Trophoblast cell (in vitro differentiated cells and primary cell): Measurements from ENCODE around the gene BARHL1.

Experiments
- DNase-seq, 2 donors: peaks; one replicate each; pipeline ENCODE4 v3.0.0-alpha.2; 2016
- H2AFZ ChIP-seq: 2 replicates; pipeline ENCODE4 v1.6.1; 2013; ENCODE audit warnings: low read length, moderate library complexity, mild to moderate bottlenecking; ENCODE audit not compliant: insufficient read depth, poor library complexity
- H2AK5ac ChIP-seq: 2 replicates; pipeline ENCODE4 v1.6.1; 2013; ENCODE audit warnings: mild to moderate bottlenecking, low read length
- H2BK120ac ChIP-seq: 2 replicates; pipeline ENCODE4 v1.6.1; 2013; ENCODE audit warnings: low read length, mild to moderate bottlenecking, moderate library complexity; ENCODE audit not compliant: insufficient read depth, poor library complexity
- H2BK12ac ChIP-seq: 2 replicates; pipeline ENCODE4 v1.6.1; 2013; ENCODE audit warnings: mild to moderate bottlenecking, low read length, moderate library complexity
- H2BK5ac ChIP-seq: 2 replicates; pipeline ENCODE4 v1.6.1; 2013; ENCODE audit warnings: low read length, low read depth, moderate library complexity, mild to moderate bottlenecking; ENCODE audit not compliant: poor library complexity
- H3K14ac ChIP-seq: 2 replicates; pipeline ENCODE4 v1.6.1; 2013; ENCODE audit warnings: mild to moderate bottlenecking, low read length
- H3K18ac ChIP-seq: 2 replicates; pipeline ENCODE4 v1.6.1; 2013; ENCODE audit warnings: mild to moderate bottlenecking, low read length
- H3K23ac ChIP-seq: 2 replicates; pipeline ENCODE4 v1.6.1; 2013; ENCODE audit warnings: low read length
- H3K27ac ChIP-seq: 2 replicates; pipeline ENCODE4 v1.5.1; 2013; ENCODE audit warnings: low read depth, mild to moderate bottlenecking, inconsistent platforms, low read length, moderate library complexity
- H3K27me3 ChIP-seq: 2 replicates; pipeline ENCODE4 v1.6.1; 2013; ENCODE audit warnings: inconsistent platforms, mild to moderate bottlenecking, low read length, moderate library complexity; ENCODE audit not compliant: insufficient read depth
- H3K36me3 ChIP-seq, 2 experiments: 1 replicate in 1 of 2; 2 replicates in 1 of 2; pipeline ENCODE4 v1.6.1; 2013; ENCODE audit warnings: low read length in 2 of 2, mild to moderate bottlenecking in 2 of 2, moderate library complexity in 1 of 2; ENCODE audit not compliant: insufficient read depth in 2 of 2, control insufficient read depth in 1 of 2
- H3K4ac ChIP-seq: 2 replicates; pipeline ENCODE4 v1.6.1; 2013; ENCODE audit warnings: low read depth, mild to moderate bottlenecking, low read length, moderate library complexity
- H3K4me1 ChIP-seq, 2 experiments: 1 replicate in 1 of 2; 2 replicates in 1 of 2; pipeline ENCODE4 v1.6.1; 2013; ENCODE audit warnings: low read length in 2 of 2, mild to moderate bottlenecking in 2 of 2, moderate library complexity in 1 of 2; ENCODE audit not compliant: insufficient read depth in 2 of 2, control insufficient read depth in 1 of 2
- H3K4me2 ChIP-seq: 2 replicates; pipeline ENCODE4 v1.6.1; 2013; ENCODE audit warnings: inconsistent platforms, mild to moderate bottlenecking, low read length, moderate library complexity
- H3K4me3 ChIP-seq: 2 replicates; pipeline ENCODE4 v1.5.1; 2013; ENCODE audit warnings: mild to moderate bottlenecking, low read depth, low read length, inconsistent platforms
- H3K79me1 ChIP-seq: one replicate; pipeline ENCODE4 v1.6.1; 2013; ENCODE audit warnings: low read length
- H3K79me2 ChIP-seq: 2 replicates; pipeline ENCODE4 v1.6.1; 2013; ENCODE audit warnings: low read length, mild to moderate bottlenecking; ENCODE audit not compliant: control insufficient read depth, insufficient read depth, poor library complexity
- H3K9ac ChIP-seq: 2 replicates; pipeline ENCODE4 v1.6.1; 2013; ENCODE audit warnings: mild to moderate bottlenecking, low read length
- H3K9me3 ChIP-seq: 2 replicates; pipeline ENCODE4 v1.6.1; 2013; ENCODE audit warnings: low read depth, mild to moderate bottlenecking, control low read depth, inconsistent platforms, low read length; ENCODE audit not compliant: insufficient read depth
- H4K12ac ChIP-seq: 2 replicates; pipeline ENCODE4 v1.6.1; 2013; ENCODE audit warnings: low read depth, mild to moderate bottlenecking, low read length, moderate library complexity
- H4K8ac ChIP-seq: 2 replicates; pipeline ENCODE4 v1.6.1; 2013; ENCODE audit warnings: low read depth, mild to moderate bottlenecking, low read length, moderate library complexity
- H4K91ac ChIP-seq: one replicate; pipeline ENCODE4 v1.6.1; 2013; ENCODE audit warnings: low read depth, mild to moderate bottlenecking, low read length, moderate library complexity
- WGBS: extraction: QIAGEN DNeasy Blood & Tissue Kit; methylation state at CpG from one replicate; pipeline ENCODE4 v1.1.7; 2013; ENCODE audit warnings: missing lambda C conversion rate; ENCODE audit not compliant: insufficient read length, insufficient coverage; ENCODE audit errors: extremely low coverage; 5-methylcytosine and 5-hydroxymethylcytosine counted together

The BARHL1 gene

DNA sequence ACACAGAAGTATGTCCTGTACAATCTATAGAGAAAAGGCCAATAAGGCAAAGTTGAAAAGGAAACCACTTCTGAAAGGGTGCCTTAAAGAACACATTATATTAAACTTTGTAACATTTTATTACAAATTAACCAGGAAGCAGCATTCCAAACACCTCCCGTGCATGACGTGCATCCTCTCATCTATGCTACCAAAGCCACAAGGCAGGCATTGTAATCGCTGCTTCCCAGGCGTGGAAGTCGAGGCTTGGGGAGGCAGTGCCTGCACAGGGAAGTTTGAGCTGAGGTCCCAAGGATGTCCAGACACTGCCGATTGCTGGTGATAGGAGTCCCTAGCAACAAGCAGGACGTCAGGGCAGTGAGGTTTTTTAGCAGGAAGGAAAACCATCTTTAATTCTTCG, 44.3 kb upstream of the BARHL1 start:
- no peaks in the 10 kb centered on the region for H3K79me1 ChIP-seq

DNA sequence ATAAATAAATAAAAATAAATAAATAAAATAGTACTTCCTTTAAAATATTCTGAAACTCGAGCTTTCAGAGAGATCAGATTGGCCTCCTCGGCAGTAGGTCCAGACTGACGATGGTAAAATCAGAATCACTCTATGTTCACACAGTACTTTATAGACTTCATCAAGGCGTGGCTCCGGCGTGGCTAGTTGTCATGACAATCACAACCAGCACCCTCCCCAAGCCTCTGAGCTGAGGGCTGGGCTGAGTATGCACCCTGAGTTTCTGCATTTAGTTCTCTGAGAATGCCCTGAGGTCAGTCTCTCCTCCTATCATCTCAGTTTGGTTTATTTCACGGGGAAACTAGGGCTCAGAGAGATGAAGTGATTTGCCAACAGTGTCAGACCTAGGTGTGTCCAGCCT, 43.3 kb upstream of the BARHL1 start:
- no peak overlapping the region for H2BK120ac ChIP-seq
- no peak overlapping the region for H2AFZ ChIP-seq
- no peaks in the 10 kb centered on the region for H3K27me3 ChIP-seq
- peaks cover 4% of the 10 kb centered on the region for H3K9me3 ChIP-seq
- H3K79me2 ChIP-seq, result no peaks in the 10 kb centered on the region
- no peaks in the 10 kb centered on the region for H3K36me3 ChIP-seq
- H3K79me1 ChIP-seq, result no peaks in the 10 kb centered on the region
- H3K23ac ChIP-seq, result no peak overlapping the region
- no peak overlapping the region for H3K4ac ChIP-seq
- H4K12ac ChIP-seq, result no peak overlapping the region
- no peak overlapping the region for H4K8ac ChIP-seq
- no peak overlapping the region for H3K4me2 ChIP-seq
- H2BK12ac ChIP-seq, result no peak overlapping the region
- no CpG with 5 or more reads among the region's 7 CpGs for WGBS
- no peak overlapping the region for H3K18ac ChIP-seq
- no peak overlapping the region for H4K91ac ChIP-seq
- no peak overlapping the region for H2BK5ac ChIP-seq
- H3K4me3 ChIP-seq, result no peak overlapping the region
- H3K27ac ChIP-seq, result no peak overlapping the region
- DNase-seq, result no peak
- H2AK5ac ChIP-seq, result no peak overlapping the region
- no peak overlapping the region for H3K9ac ChIP-seq
- H3K14ac ChIP-seq, result no peak overlapping the region
- H3K4me1 ChIP-seq, result no peaks in the 10 kb centered on the region

More for the DNA sequence above, 44.3 kb upstream of the BARHL1 start:
- Histone ChIP-seq H3K9ac (no peak overlapping the region), H3K36me3 (no peaks in the 10 kb centered on the region), H2BK120ac (no peak overlapping the region), H3K27me3 (no peaks in the 10 kb centered on the region), H2AK5ac (no peak overlapping the region), H4K12ac (no peak overlapping the region), H3K4me2 (no peak overlapping the region), H3K4me3 (no peak overlapping the region), H3K79me2 (no peaks in the 10 kb centered on the region), H3K18ac (no peak overlapping the region), H3K23ac (no peak overlapping the region), H2AFZ (no peak overlapping the region), H3K14ac (no peak overlapping the region), H3K4me1 (no peaks in the 10 kb centered on the region), H2BK5ac (no peak overlapping the region), H3K4ac (no peak overlapping the region), H2BK12ac (no peak overlapping the region), H4K91ac (no peak overlapping the region), H4K8ac (no peak overlapping the region), H3K27ac (no peak overlapping the region), H3K9me3 (peaks cover 1% of the 10 kb centered on the region)
- no CpG with 5 or more reads among the region's 8 CpGs for WGBS
- DNase-seq, result no peak

DNA sequence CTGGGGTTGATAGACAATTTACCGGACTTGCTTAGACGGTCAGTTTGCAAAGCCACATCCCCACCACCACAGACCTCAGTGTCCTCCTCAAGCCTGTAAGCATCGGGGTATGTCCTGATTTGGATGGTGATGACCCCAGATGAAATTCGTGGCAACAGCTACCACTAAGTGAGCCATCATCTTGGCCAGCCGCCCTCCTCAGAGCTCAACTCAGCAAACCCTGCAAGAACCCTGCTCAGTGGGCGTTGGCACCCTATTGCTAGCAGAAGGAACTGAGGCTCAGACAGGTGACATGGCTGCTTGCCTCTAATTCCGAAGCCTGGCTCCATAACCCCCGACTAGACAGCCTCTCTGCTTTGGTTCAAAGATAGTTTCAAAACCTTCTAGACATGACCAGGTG, 41.4 kb upstream of the BARHL1 start:
- Histone ChIP-seq H3K79me2 (no peaks in the 10 kb centered on the region), H3K23ac (no peak overlapping the region), H4K8ac (no peak overlapping the region), H2BK12ac (no peak overlapping the region), H3K79me1 (no peaks in the 10 kb centered on the region), H3K14ac (no peak overlapping the region), H3K27me3 (no peaks in the 10 kb centered on the region), H4K12ac (no peak overlapping the region), H3K4me3 (no peak overlapping the region), H2AFZ (no peak overlapping the region), H3K9ac (no peak overlapping the region), H3K27ac (no peak overlapping the region), H4K91ac (no peak overlapping the region), H3K4me1 (no peaks in the 10 kb centered on the region), H3K4me2 (no peak overlapping the region), H3K4ac (no peak overlapping the region), H3K36me3 (no peaks in the 10 kb centered on the region), H2AK5ac (no peak overlapping the region), H2BK120ac (no peak overlapping the region), H3K18ac (no peak overlapping the region), H2BK5ac (no peak overlapping the region), H3K9me3 (peaks cover 3% of the 10 kb centered on the region)
- no peak for DNase-seq
- WGBS, result no CpG with 5 or more reads among the region's 8 CpGs

- H3K4me2 ChIP-seq, result no peak overlapping the region
- H3K14ac ChIP-seq, result no peak overlapping the region
- H3K4ac ChIP-seq, result no peak overlapping the region
- H3K27ac ChIP-seq, result no peak overlapping the region
- H3K4me3 ChIP-seq, result no peak overlapping the region
- no peak overlapping the region for H2BK12ac ChIP-seq
- no peak overlapping the region for H2BK120ac ChIP-seq
- H2BK5ac ChIP-seq, result no peak overlapping the region
- no peaks in the 10 kb centered on the region for H3K27me3 ChIP-seq
- no peak overlapping the region for H3K9ac ChIP-seq
- H3K9me3 ChIP-seq, result peaks cover 3% of the 10 kb centered on the region
- DNase-seq, result no peak
- H4K91ac ChIP-seq, result no peak overlapping the region
- no peak overlapping the region for H4K12ac ChIP-seq
- no peaks in the 10 kb centered on the region for H3K79me1 ChIP-seq
- H3K79me2 ChIP-seq, result no peaks in the 10 kb centered on the region
- WGBS, result no CpG with 5 or more reads among the region's 19 CpGs
- no peak overlapping the region for H3K23ac ChIP-seq
- no peak overlapping the region for H4K8ac ChIP-seq
- H3K18ac ChIP-seq, result no peak overlapping the region
- peaks cover 4 to 5% of the 10 kb centered on the region in 2 experiments for H3K4me1 ChIP-seq
- no peaks in the 10 kb centered on the region for H3K36me3 ChIP-seq
- no peak overlapping the region for H2AFZ ChIP-seq
- H2AK5ac ChIP-seq, result no peak overlapping the region
Measured at GRCh38 chr9:132541870-132542830, 40.3 kb upstream of the BARHL1 start.
